ENCODE results near the gene SKIDA1. TPM values are rescaled to one million over a fixed set of nuclear protein-coding genes. Genes with fewer than 3 reads are reported as not detected.

The SKIDA1 gene
- total RNA-seq, 3 donors from 2014 or later = 0.03 to 2.4 (median 0.34) TPM

- TF ChIP-seq CTCF (IDR thresholded peaks at IDR 0.05) = no peak
- Histone ChIP-seq H3K4me3 (no peak overlapping the region), H3K4me1 (ENCODE audit: low read depth) (peaks cover 20% of the 10 kb centered on the region), H3K36me3 (ENCODE audit: low read depth) (no peaks in the 10 kb centered on the region), H3K9me3 (no peaks in the 10 kb centered on the region)
- peak; percentile 3 for ATAC-seq
- peak in 1 of 3 donors; percentile 52 for DNase-seq
- intact Hi-C loops (cut with DNase I, micrococcal nuclease) = loop anchor here in 1 of 2 donors (10.0 kb wide), 1 partner anchor 230 kb away; no protein-coding TSS in a partner anchor
Observed at GRCh38 chr10:21494191-21495001, 31.1 kb downstream of the SKIDA1 start.

DNA sequence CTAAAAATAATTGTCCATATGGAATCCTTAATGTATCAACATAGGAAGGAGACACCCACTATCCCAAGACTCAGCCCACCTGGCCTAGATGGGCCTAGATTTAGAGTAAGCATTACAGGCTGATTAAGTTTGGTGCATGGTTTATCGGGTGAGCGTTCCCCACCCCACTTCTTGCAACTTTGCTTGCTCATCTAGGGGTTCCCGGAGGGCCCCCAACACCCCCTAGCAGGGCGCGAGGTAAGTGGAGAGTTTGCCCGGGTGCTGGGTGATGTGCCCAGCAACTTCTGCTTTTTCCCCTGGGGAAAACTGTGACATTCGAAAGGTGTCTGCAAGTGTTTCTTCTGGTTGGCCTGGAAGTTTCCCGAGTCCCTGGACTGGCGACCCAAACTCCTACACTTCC, 31.7 kb downstream of the SKIDA1 start:
- Histone ChIP-seq H3K36me3 (ENCODE audit: low read depth) (no peaks in the 10 kb centered on the region), H3K9me3 (no peaks in the 10 kb centered on the region), H3K4me3 (no peak overlapping the region), H3K4me1 (ENCODE audit: low read depth) (peaks cover 20% of the 10 kb centered on the region)
- DNase-seq (no peak), ATAC-seq (no peak)
- intact Hi-C loops (cut with DNase I, micrococcal nuclease) = loop anchor here in 1 of 2 donors (10.0 kb wide), 1 partner anchor 231 kb away; no protein-coding TSS in a partner anchor
- no peak for TF ChIP-seq CTCF (IDR thresholded peaks at IDR 0.05)

DNA sequence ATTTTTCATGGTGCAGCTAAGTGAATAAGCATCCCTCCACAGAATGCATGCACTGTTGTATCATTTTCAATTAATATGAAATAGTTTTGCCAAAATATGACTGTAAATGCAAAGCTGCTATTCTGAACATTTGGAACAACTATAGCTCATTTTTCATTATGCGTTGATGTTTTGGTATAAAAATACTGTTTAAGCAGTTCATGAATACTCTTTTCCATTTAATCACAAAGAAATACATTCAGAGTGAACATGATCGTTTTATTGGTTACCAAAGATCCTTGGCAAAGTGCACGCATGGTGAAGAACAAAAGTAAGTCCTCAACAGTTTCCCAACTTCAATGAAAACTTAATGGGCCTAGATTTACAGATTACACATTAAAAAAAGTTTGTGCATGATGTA, 33.1 kb downstream of the SKIDA1 start:
- no peak for TF ChIP-seq CTCF (IDR thresholded peaks at IDR 0.05)
- Histone ChIP-seq H3K9me3 (no peaks in the 10 kb centered on the region), H3K4me1 (ENCODE audit: low read depth) (peaks cover 20% of the 10 kb centered on the region), H3K4me3 (no peak overlapping the region), H3K36me3 (ENCODE audit: low read depth) (no peaks in the 10 kb centered on the region)
- ATAC-seq = no peak
- intact Hi-C loops (cut with DNase I, micrococcal nuclease) = loop anchor here in 1 of 2 donors (10.0 kb wide), 1 partner anchor 232 kb away; no protein-coding TSS in a partner anchor
- no peak for DNase-seq

DNA sequence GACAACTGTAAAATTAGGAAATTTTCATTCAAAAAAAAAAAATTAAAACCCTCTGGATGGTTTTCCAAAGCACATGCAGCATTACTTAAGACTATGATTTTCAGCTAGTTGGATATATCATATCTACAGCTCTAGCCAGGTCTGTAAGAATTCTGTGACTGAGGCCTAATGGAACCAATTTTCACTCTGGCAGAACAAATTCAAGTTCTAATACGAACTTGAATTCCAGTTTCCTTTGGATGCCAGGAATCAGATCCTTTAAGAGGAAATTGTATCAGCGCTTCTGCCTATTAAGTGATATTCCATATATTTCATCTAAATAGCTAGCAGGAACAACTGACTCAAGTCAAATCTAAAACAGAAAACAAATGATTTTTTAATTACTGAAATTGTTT, 34.8 kb downstream of the SKIDA1 start:
- no peaks in the 10 kb centered on the region for H3K36me3 ChIP-seq (ENCODE audit: low read depth)

GRCh38 chr10:21490028-21490710, 35.3 kb downstream of the SKIDA1 start:
- intact Hi-C loops (cut with DNase I, micrococcal nuclease) = loop anchor here in 1 of 2 donors (10.0 kb wide), 1 partner anchor 235 kb away; no protein-coding TSS in a partner anchor
- no peaks in the 10 kb centered on the region for H3K36me3 ChIP-seq (ENCODE audit: low read depth)
- ATAC-seq (no peak), DNase-seq (no peak)
- TF ChIP-seq CTCF (IDR thresholded peaks at IDR 0.05) = no peak
- no peaks in the 10 kb centered on the region for H3K9me3 ChIP-seq
- no peak overlapping the region for H3K4me3 ChIP-seq
- peaks cover 6% of the 10 kb centered on the region for H3K4me1 ChIP-seq (ENCODE audit: low read depth)

More for the DNA sequence above, 34.8 kb downstream of the SKIDA1 start:
- H3K4me1 ChIP-seq (ENCODE audit: low read depth) = peaks cover 9% of the 10 kb centered on the region
- H3K9me3 ChIP-seq = no peaks in the 10 kb centered on the region
- intact Hi-C loops (cut with DNase I, micrococcal nuclease) = loop anchor here in 1 of 2 donors (10.0 kb wide), 1 partner anchor 234 kb away; no protein-coding TSS in a partner anchor
- DNase-seq (no peak), ATAC-seq (no peak)
- H3K4me3 ChIP-seq = no peak overlapping the region
- TF ChIP-seq CTCF (IDR thresholded peaks at IDR 0.05) = no peak

All from mucosa of descending colon (tissue), 3 donors.